GM12875 (cell line): ENCODE results near the gene COL5A1.
"Not testable (repeated sequence)": the region's sequence is repeated elsewhere in the genome, so short reads cannot be mapped to it uniquely, and the experiment has no call there.

Experiments
- H3K4me3 ChIP-seq: one replicate; pipeline ENCODE4 v1.5.1; 2011; ENCODE audit warnings: low read depth, low read length, control low read depth
- CTCF ChIP-seq: IDR thresholded peaks from 2 replicates; pipeline ENCODE4 v1.5.1; 2011; ENCODE audit warnings: low read depth, mild to moderate bottlenecking, control low read depth, inconsistent platforms, low read length, moderate library complexity, borderline replicate concordance; ENCODE audit not compliant: insufficient read depth

COL5A1 gene

GRCh38 chr9:134681061-134681661, 39.6 kb downstream of the COL5A1 start:
- no peak for TF ChIP-seq CTCF
- no peak overlapping the region for H3K4me3 ChIP-seq

GRCh38 chr9:134682026-134682425, 40.4 kb downstream of the COL5A1 start:
- H3K4me3 ChIP-seq = no peak overlapping the region
- no peak for TF ChIP-seq CTCF

DNA sequence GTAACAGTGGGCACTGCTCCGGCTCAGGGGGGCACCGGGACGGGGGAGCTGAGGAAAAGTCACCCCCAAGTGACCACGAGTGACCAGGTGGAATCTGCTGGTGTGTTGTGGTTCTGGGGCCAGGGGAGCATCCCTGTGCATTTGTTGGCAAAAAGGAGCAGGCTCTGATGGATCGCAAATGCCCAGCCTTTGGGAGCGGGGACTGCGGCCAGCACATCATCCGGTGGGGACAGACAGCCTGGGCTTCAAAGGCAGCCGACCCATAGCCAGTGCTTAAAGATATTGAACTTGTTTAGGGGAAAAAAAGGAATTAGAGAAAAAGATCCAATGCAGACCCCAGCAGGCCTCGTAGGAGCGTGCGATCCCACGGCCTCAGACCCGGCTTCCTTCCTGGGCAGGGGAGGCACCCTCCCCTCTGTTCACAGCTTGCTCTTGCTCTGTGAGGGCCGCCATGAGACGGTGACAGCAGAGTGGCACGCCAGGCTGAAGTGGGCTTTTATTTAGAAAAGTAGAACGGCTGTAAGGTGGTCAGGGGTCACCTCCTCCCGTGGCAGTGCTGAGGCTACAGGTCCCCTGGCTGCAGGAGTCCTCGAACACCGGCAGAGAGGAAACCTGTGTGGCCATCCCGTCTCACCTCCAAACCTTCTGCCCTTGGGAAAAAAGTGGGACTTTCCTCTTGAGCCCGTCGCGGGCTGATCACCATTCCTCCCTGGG, 41.2 kb downstream of the COL5A1 start:
- H3K4me3 ChIP-seq = no peak overlapping the region
- TF ChIP-seq CTCF = no peak

- H3K4me3 ChIP-seq = no peak overlapping the region
- no peak for TF ChIP-seq CTCF
These were observed 42.2 kb downstream of the COL5A1 start for GRCh38 chr9:134683714-134684374.

GRCh38 chr9:134684375-134684723, 42.7 kb downstream of the COL5A1 start:
- TF ChIP-seq CTCF = no peak
- no peak overlapping the region for H3K4me3 ChIP-seq

DNA sequence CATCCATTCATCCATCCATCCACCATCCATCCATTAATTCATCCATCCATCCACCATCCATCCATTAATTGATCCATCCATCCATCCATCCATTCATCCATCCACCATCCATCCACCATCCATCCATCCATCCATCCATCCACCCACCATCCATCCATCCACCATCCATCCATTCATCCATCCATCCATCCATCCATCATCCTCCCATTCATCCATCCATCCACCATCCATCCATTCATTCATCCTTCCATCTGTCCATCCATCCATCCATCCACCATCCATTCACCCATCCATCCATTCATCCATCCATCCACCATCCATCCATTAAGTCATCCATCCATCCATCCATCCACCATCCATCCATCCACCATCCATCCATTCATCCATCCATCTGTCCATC, 43.3 kb downstream of the COL5A1 start:
- not testable (repeated sequence) for H3K4me3 ChIP-seq

DNA sequence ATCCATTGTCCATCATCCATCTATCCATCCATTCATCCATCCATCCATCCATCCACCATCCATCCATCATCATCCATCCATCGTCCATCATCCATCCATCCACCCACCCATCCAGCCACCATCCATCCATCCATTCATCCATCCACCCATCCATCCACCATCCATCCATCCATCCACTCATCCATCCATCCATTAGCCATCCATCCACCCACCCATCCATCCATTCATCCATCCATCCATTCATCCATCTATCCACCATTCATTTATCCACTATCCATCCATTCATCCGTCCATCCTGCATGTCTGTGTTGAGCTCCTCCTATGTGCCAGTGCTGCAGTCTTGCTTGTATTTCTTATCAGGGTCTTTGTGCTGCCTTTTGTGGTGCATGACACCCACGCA, 44.2 kb downstream of the COL5A1 start:
- no peak for TF ChIP-seq CTCF

More for the DNA sequence above, 44.2 kb downstream of the COL5A1 start:
- H3K4me3 ChIP-seq = no peak overlapping the region
